Fibroblast of skin of scalp (primary cell): ENCODE data around the gene PDPK1.

Source experiments
- DNase-seq: peaks from one replicate; pipeline ENCODE4 v3.0.0-alpha.2; 2013

PDPK1 gene

DNA sequence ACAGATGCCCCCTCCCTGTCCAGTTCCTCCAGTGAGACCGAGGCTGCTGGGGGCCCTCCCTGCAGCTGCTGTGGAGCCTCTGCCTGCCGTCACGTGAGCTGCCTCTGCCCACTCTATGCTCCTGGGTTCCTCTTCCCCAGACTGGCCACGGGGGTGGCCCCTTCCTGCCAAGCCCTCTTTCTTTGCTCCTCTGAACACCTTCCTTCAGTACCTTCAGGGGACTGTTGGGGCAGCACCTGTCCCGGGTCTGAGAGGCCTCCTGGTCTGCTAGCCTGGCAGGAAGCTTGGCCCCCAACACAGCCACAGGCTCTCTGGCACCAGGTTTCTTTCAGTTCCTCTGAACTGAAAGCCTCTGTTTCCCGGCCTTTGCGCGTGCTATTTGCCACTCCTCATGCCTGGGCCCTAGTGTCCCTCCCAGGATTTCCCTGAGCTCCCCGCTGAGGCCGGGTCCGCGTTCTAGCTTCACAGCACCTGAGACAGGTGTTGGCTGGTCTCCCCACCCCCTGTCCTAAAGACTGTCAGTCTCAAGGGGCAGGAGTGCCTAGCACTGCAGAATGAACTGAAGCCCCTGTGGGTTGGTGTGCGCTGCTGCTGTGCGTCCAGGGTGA, 30.7 kb upstream of the PDPK1 start:
- DNase-seq: no peak

- no peak for DNase-seq
Measured at GRCh38 chr16:2507665-2508064, 30.2 kb upstream of the PDPK1 start.

DNA sequence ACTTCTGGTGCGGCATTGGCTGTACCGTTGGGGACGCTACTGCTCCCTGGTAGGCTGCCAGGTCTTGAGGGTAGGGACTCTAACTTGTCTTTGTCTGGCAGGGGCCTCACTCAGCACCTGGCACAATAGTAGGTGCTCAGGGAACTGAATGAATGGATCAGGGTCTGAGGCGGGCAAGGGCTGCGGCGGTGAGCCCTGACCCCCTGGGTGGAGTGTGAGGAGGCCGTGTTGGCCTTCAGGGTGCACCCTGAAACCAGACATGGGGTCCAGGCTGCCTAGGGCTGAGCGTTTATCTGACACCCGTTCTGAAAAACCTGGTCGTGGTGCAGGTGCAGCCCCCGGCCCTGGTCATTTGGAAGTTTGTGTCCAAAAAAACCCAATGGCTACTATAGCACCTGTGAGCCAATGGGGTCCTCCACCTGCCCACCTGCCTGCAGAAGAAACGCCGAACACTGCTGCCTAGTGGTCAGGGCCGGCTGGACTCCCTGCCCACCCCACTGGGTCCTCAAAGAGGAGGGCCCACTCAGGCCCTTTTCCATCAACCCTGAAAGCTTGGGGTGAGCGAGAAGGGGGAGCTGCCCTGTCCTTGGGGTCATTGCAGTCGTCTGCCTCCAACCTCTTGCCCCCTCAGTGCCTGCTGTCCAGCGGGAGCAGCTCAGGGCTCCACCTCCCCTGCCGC, 29.0 kb upstream of the PDPK1 start:
- no peak for DNase-seq

GRCh38 chr16:2511128-2511800, 26.6 kb upstream of the PDPK1 start:
- peak; percentile 47 for DNase-seq

DNA sequence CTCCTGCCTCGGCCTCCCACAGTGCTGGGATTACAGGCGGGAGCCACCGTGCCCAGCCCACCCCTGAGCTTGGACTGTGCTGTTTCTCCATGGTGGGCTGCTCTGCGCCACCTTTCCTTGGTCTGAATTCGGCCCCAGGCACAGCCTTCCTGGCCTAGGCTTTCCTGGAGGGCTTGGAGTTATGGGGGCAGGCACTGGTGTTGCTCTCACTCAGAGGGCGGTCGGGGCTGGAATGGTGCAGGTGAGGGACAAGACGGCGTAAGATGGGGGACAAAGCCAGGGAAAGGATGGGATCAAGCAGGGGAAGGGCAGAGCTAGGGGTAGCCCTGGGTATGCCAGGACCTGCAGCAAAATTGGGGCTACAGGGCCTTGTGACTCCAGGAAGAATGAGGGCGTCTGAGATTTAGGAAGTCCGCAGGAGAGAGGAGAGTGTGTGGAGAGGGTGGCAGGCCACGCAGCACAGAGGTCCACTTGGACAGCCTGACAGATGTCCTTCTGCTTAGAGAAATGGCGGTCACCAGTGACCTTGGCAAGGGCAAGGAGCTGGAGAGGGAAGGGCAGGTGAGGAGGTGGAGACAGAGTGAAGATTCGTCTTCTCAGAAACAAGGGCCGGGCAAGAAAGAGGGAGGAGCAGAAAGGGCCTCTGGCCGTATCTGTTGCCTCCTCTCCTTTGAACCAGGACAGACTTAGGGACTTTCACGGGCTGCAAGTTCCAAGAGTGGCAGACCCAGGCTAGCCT, 25.7 kb upstream of the PDPK1 start:
- DNase-seq: no peak

DNA sequence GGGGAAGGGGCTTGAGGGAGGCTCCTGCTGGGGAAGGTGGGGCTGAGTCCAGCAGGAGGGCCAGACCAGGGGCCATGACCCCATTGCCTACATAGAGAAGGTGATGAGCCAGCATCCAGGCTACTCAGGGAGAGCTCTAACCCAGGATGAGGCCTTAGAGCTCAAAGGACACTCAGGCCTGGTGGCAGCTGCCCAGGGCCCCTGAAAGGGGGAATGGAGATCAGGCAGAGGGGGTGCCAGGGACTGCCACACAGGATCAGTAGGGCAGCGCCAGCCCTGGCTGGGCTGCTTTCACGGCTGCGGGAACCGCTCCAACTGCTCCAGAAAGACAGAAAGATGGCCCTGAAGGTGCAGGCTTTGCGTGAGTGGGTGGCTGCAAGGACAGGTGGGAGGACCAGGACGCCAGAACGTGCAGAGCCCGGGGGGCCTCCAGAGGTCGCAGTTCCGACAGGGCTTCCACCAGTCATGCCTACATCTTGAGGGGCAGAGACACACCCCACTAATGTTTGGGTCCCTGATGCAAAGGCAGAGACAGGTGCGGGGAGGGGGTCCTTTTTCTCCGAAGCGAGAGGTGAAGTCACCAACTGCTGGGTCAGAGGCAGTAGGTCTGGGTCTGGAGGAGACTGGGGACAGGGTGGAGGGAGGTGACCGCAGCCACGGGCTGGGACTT, 25.0 kb upstream of the PDPK1 start:
- no peak for DNase-seq

DNA sequence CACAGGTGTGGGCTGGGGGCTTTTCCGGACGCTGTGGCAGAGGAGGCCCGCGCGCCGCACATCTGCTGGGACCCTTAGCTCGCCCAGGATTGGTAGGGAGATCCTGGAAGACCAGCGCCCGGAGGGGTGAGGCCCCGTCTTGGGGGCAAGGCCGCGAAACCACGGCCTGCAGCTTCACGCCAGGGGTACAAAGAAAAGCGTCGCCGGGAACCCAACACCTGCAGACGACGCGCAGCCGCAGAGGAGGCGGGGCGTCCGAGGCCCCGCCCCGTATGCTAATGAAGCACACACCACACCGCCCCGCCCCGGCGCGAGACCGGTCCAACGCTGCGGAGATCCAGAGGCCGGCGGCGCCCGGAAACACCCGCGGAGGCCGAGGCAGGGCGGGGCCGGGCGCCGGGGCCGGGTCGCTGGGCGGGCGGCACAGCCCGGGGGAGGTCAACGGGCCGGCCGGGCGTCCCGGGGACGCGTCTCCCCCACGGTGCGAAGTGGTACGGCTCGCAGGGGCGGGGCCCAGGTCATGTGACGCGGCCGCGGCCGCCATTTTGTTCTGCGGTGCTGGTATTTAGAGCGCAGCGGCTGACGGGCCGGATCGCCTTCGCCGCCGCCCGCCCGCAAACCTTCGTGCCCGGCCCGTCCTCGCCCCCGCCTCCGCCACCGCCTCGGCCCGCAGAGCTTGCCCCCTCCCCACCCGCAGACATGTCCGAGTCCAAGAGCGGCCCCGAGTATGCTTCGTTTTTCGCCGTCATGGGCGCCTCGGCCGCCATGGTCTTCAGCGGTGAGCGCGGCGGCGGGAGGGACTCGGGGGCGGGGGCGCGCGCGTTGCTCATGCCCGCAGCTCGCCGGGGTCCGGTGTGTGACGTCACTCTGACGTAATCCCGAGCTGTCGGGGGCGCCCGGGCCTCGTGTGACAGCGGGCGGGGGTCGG, 24.2 kb upstream of the PDPK1 start, which contains the start of gene ATP6V0C:
ATP6V0C (plus strand) TSS at position 548 of the 928 bp plus-strand sequence; CDS start at position 700, 152 bp downstream.
- peak; percentile 86 for DNase-seq

DNA sequence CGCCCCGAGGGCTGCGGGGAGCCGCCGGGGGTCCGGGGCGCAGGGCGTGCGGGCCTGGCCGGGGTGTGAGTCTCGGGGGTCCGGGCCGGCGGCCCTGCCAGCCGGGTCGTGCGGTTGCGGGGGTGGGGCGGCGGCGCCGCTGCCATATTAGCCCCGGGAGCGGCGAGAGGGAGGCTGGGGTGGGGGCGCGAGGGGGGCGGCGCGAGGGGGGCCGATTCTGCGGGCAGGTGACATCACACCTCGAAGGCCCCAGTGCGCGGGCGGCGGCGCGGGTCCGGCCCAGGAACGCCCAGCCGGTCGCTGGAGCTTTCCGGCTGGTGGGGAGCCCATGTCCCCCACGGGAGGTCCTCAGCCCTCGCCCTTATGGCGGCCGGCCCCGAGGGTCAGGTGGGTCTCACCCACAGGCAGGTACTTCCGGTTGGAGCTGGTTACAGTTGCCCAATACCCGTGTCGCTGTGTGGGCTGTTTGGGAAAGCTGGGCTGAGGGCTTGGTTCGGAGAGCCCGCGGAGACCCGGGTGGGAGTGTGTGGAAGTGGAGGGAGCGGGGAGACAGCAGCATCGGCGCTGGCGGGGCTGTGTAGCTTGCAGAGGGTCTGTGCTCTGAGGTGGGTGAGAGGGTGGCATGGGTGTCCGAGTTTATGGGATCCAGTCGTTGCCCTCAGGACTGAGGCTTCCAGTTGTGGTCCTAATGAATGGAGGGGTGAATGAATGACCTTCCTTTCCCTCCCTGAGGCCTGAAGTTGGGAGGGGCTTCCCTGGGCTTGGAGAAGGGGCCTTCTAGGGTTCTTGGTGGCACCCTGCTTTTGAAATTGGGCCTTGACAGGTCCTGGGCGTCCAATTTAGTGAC, 23.3 kb upstream of the PDPK1 start:
- no peak for DNase-seq

- DNase-seq: no peak
Measured at GRCh38 chr16:2515180-2515851, 22.5 kb upstream of the PDPK1 start.

DNA sequence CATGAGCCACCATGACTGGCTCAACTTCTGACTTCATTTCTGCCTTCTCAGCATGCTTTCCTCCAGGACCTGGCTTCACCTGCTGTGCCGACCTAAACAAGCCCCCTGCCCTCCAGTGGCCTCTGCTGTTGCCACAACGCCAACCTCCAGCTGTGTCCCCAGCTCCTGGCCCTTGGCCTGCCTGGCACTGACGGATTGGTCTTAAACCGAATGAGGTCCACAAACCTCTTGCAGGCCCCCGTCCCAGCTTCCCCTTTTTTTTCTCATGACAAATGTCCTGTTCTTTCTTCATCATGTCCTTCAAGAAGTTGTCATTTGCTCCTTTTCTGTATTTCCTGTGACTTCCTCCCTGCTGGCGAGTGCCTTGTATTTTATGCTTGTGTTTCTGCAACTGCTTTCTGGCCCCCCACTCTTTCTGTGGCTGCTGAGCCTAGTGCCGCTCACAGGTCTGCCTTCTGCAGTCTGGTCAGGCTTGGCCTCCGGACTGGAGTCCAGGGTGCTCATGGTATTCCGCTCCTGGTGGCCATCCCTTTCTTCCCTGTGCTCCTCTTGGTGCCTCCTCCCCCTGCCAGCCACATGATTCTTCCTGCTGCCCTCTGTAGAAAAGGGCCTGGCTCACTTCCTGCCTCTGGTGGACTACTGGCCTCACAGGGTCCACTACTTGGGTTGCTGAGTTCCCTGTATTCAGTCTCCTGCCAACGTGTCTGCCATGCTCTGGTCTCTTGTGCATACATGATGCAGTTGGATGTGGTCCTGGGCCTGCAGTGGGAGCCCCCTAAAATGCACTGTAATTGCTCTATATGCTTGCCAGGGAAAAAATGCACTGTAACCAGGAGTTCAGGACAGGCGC, 21.2 kb upstream of the PDPK1 start:
- no peak for DNase-seq

GRCh38 chr16:2517954-2518605, 19.7 kb upstream of the PDPK1 start:
- DNase-seq: no peak

GRCh38 chr16:2518823-2519710, 18.8 kb upstream of the PDPK1 start:
- DNase-seq: no peak

- no peak for DNase-seq
Measured at GRCh38 chr16:2519711-2520080, 18.1 kb upstream of the PDPK1 start.

DNA sequence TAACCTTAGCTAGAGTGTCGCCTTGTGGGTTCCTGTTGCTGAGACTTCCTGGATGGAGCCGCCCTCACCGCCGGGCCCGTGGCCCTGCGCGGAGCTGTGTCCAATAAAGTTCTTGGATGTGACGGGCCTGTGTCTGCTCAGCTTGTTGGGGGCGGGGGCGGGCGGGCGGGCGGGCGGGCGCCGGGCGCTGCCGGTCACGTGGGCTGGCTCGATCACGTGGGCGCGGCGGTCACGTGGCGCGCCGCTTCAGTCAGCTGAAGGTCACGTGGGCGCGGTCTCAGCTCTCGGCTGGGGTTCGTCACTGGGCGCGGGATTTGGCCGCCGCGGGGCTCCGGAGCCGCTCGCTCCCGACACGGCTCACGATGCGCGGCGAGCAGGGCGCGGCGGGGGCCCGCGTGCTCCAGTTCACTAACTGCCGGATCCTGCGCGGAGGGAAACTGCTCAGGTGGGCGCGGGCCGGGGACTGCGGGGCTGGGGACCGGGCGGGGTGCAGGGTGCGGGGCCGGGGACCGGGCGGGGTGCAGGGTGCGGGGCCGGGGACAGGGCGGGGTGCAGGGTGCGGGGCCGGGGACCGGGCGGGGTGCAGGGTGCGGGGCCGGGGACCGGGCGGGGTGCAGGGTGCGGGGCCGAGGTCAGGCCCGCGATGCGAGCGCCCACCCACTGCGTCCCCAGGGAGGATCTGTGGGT, 17.6 kb upstream of the PDPK1 start, which contains the start of gene AMDHD2:
AMDHD2 (plus strand) TSS at position 275 of the 687 bp plus-strand sequence; CDS start at position 363, 88 bp downstream.
- peak; percentile 92 for DNase-seq

DNA sequence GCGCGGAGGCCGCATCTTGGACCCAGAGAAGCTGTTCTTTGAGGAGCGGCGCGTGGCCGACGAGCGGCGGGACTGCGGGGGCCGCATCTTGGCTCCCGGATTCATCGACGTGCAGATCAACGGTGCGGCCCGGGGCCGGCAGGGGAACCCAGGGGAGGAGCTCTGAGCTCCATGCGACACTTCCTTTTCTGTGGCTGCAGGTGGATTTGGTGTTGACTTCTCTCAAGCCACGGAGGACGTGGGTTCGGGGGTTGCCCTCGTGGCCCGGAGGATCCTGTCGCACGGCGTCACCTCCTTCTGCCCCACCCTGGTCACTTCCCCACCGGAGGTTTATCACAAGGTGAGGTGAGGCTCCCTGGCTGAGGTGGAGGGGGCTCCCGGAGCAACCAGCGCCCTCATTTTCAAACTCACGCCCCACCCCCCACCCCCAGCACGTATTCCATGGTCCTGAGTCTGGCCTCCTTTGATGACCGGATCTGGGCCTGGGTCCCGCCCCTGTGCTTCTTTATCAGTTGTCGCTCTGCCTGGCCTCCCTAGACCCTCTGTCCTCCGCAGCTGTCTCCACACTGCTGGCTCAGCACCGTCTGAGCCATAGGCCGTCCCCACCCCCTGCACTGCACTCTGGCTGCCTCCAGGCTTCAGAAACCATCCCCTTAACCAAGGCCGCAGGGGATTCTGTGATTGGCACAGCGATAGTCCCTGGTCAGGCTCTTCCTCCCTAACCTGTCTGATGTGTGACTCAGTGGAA, 16.9 kb upstream of the PDPK1 start:
- DNase-seq: no peak

GRCh38 chr16:2523801-2524231, 14.0 kb upstream of the PDPK1 start:
- no peak for DNase-seq
